SK-N-MC (cell line): ENCODE data around the gene KCTD16.

Experiments
- DNase-seq: peaks from one replicate; pipeline ENCODE4 v3.0.0-alpha.2; 2011; ENCODE audit warnings: low read depth, low spot score
- H3K27ac ChIP-seq: fragments of 200-600 bp; sonication (generic); 2 replicates; pipeline ENCODE4 v1.5.1; 2016; ENCODE audit warnings: mixed run types
- H3K36me3 ChIP-seq: fragments of 200-600 bp; sonication (generic); 2 replicates; pipeline ENCODE4 v1.6.1; 2017; ENCODE audit warnings: antibody characterized with exemption, low read length, mixed read lengths; ENCODE audit not compliant: insufficient read depth
- H3K4me3 ChIP-seq: fragments of 200-600 bp; sonication (generic); 2 replicates; pipeline ENCODE4 v1.5.1; 2016
- H3K9ac ChIP-seq: fragments of 200-600 bp; sonication (generic); 2 replicates; pipeline ENCODE4 v1.8.0; 2017; ENCODE audit warnings: mixed run types, mixed read lengths; ENCODE audit not compliant: insufficient read length
- H3K9me3 ChIP-seq: fragments of 200-600 bp; sonication (generic); 2 replicates; pipeline ENCODE4 v1.6.1; 2017; ENCODE audit warnings: low read depth, mild to moderate bottlenecking, antibody characterized with exemption, low read length, moderate library complexity, mixed read lengths
- EZH2 ChIP-seq: fragments of 200-600 bp; sonication (generic); IDR thresholded peaks from one replicate; pipeline ENCODE4 v1.6.1; 2017; ENCODE audit warnings: antibody characterized with exemption
- FOXP2 ChIP-seq: optimal IDR thresholded peaks from 2 replicates; pipeline ENCODE3; 2011; ENCODE audit warnings: mild to moderate bottlenecking, moderate library complexity; ENCODE audit not compliant: insufficient read depth; ENCODE audit errors: extremely low read length, control extremely low read depth
- POLR2AphosphoS5 ChIP-seq: IDR thresholded peaks from 2 replicates; pipeline ENCODE4 v1.6.1; 2012; ENCODE audit warnings: mild to moderate bottlenecking, low read depth, low read length, borderline replicate concordance

Gene KCTD16

GRCh38 chr5:144195448-144195847 is 24.8 kb downstream of the KCTD16 start:
- no peak for DNase-seq
- Histone ChIP-seq H3K9me3 (no peaks in the 10 kb centered on the region), H3K36me3 (no peaks in the 10 kb centered on the region), H3K27ac (no peak overlapping the region), H3K4me3 (no peak overlapping the region), H3K9ac (no peak overlapping the region)
- TF ChIP-seq POLR2AphosphoS5: no peak
- no peak for TF ChIP-seq FOXP2
- TF ChIP-seq EZH2: no peak

GRCh38 chr5:144196612-144197011 is 25.9 kb downstream of the KCTD16 start:
- Histone ChIP-seq H3K9ac (no peak overlapping the region), H3K27ac (no peak overlapping the region), H3K9me3 (no peaks in the 10 kb centered on the region), H3K36me3 (no peaks in the 10 kb centered on the region), H3K4me3 (no peak overlapping the region)
- no peak for DNase-seq
- no peak for TF ChIP-seq FOXP2

GRCh38 chr5:144198386-144198785 is 27.7 kb downstream of the KCTD16 start:
- Histone ChIP-seq H3K9ac (no peak overlapping the region), H3K36me3 (no peaks in the 10 kb centered on the region), H3K4me3 (no peak overlapping the region), H3K9me3 (no peaks in the 10 kb centered on the region), H3K27ac (no peak overlapping the region)
- DNase-seq: no peak
- TF ChIP-seq EZH2 (no peak), FOXP2 (no peak), POLR2AphosphoS5 (no peak)

- H3K9me3 ChIP-seq: no peaks in the 10 kb centered on the region
- H3K27ac ChIP-seq: no peak overlapping the region
- H3K36me3 ChIP-seq: no peaks in the 10 kb centered on the region
- no peak overlapping the region for H3K9ac ChIP-seq
- TF ChIP-seq POLR2AphosphoS5 (no peak), FOXP2 (no peak), EZH2 (no peak)
- H3K4me3 ChIP-seq: peak overlapping the region; percentile 7
- no peak for DNase-seq
Observed at GRCh38 chr5:144201588-144201987, 30.9 kb downstream of the KCTD16 start.

DNA sequence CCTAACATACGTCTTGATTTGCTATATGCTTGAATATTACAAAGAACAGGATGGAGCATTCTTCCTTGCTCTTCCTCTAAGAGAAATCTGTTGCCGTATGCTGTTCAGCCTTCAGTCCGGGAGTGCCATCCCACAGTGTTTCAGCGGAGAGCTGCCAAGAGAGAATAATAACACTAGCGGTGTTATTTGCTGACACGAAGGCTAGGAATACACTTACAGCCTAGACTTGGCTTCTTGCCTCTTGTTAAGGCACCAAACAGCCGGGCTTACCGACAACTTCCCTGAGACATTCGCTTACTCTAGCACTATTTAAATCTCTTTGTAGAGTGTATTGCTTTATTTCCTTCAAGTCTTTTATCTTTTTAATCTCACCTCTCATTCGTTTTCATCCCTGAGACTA is 31.4 kb downstream of the KCTD16 start:
- Histone ChIP-seq H3K9me3 (no peaks in the 10 kb centered on the region), H3K9ac (peak overlapping the region; percentile 22), H3K27ac (no peak overlapping the region), H3K4me3 (peak overlapping the region; percentile 7), H3K36me3 (no peaks in the 10 kb centered on the region)
- TF ChIP-seq FOXP2 (no peak), EZH2 (no peak), POLR2AphosphoS5 (no peak)
- no peak for DNase-seq

GRCh38 chr5:144202726-144203125 is 32.1 kb downstream of the KCTD16 start:
- Histone ChIP-seq H3K9me3 (no peaks in the 10 kb centered on the region), H3K9ac (no peak overlapping the region), H3K4me3 (no peak overlapping the region), H3K27ac (no peak overlapping the region), H3K36me3 (no peaks in the 10 kb centered on the region)
- no peak for TF ChIP-seq EZH2
- no peak for DNase-seq

DNA sequence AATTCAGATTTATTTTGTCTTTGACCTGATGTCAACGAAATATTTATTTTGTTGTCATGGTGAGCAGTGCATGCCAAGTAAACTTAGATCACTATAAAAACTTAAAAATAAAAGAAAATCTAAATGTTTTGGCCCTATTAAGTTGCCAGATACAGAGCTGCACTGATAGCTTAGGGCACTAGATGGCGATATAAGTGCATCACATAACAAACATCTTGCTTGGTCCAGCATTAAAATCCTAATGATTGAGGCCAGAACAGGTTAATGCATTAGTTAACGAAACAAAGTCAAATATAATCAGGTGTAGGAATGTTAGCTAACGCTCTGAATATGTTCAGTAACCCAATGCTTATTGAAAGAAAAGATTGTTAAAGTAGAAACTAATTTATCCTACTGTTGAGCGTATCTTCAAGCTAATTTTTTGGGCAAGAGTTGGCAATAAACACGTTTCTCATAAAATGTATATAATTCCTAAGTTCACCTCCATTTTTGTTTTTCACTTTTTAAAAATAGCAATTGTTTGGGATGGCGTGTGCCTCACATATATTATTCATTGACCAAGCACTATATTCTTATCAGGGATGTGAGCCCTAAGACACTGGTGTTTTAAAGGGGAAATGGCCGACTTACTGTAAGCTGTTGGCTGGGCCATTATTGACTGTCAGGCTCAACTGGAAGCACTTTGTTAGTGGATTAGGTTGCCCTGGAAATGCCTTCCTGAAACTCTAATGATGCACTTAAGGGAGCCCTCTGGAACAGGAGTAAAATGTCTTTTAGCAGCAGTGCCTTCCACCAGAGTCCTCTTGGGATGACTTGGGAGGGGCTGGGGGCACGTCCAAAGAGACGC is 33.3 kb downstream of the KCTD16 start:
- no peak overlapping the region for H3K4me3 ChIP-seq
- TF ChIP-seq EZH2 (no peak), POLR2AphosphoS5 (no peak), FOXP2 (no peak)
- H3K9ac ChIP-seq: no peak overlapping the region
- no peaks in the 10 kb centered on the region for H3K36me3 ChIP-seq
- no peak overlapping the region for H3K27ac ChIP-seq
- no peaks in the 10 kb centered on the region for H3K9me3 ChIP-seq
- DNase-seq: peak; percentile 62

- no peak for DNase-seq
- no peaks in the 10 kb centered on the region for H3K36me3 ChIP-seq
- TF ChIP-seq POLR2AphosphoS5 (no peak), FOXP2 (no peak), EZH2 (no peak)
- no peak overlapping the region for H3K27ac ChIP-seq
- peak overlapping the region; percentile 50 for H3K4me3 ChIP-seq
- no peaks in the 10 kb centered on the region for H3K9me3 ChIP-seq
- no peak overlapping the region for H3K9ac ChIP-seq
Observed at GRCh38 chr5:144205141-144205551, 34.5 kb downstream of the KCTD16 start.

DNA sequence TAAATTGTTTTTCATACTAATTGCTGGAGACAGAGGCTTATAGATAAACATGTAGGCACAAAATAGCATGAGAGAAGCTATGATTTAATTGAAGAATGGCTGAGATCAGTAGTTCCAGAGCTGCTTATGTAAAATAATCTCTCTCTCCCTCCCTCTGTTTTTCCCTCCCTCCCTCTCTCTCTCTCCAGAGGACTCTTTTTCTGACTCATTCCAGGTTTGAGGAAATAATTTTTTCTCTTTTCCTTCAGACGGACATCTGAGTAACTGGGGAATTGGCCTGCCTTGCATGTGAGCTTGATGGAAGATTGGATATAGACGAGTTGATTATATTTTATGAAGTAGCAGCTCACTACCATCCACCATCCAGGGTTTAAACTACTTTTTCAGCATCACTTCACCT is 35.5 kb downstream of the KCTD16 start:
- H3K9ac ChIP-seq: no peak overlapping the region
- H3K36me3 ChIP-seq: no peaks in the 10 kb centered on the region
- DNase-seq: no peak
- no peaks in the 10 kb centered on the region for H3K9me3 ChIP-seq
- TF ChIP-seq POLR2AphosphoS5: no peak
- no peak overlapping the region for H3K4me3 ChIP-seq
- H3K27ac ChIP-seq: no peak overlapping the region
